PC-9 (cell line): ENCODE results near the gene COLQ. TPM values are rescaled to one million over a fixed set of nuclear protein-coding genes. Genes with fewer than 3 reads are reported as not detected.
"Not testable (repeated sequence)": the region's sequence is repeated elsewhere in the genome, so short reads cannot be mapped to it uniquely, and the experiment has no call there.

Source experiments
- BruUV-seq: library from RNA; stranded (reverse); fragments of 400-500 nt; replicated peaks from 2 replicates; lab custom pipeline; 2021; lab: Mats Ljungman, UMichigan
- CTCF ChIA-PET: fragments of 300-600 bp; sonication (Branson Sonifier 250); formaldehyde crosslinking; loops from one replicate; lab custom pipeline; 2022; ENCODE audit warnings: antibody characterized with exemption; lab: Charles Lee
- POLR2A ChIA-PET: fragments of 300-600 bp; sonication (Branson Sonifier 250); formaldehyde crosslinking; loops from one replicate; lab custom pipeline; 2022; ENCODE audit warnings: antibody characterized with exemption; ENCODE audit not compliant: unreplicated experiment; lab: Charles Lee
- DNase-seq, 2 experiments: peaks; one replicate each; pipeline versions ENCODE4 v3.0.0 to v3.0.0-alpha.2; 2015 to 2022; ENCODE audit warnings: mixed read lengths in 1 of 2
- H2AFZ ChIP-seq: fragments of 200-600 bp; sonication (generic); 2 replicates; pipeline ENCODE4 v1.8.1; 2017; ENCODE audit warnings: antibody characterized with exemption
- H3F3A ChIP-seq: fragments of 200-600 bp; sonication (generic); 2 replicates; pipeline ENCODE4 v1.8.1; 2017; ENCODE audit warnings: antibody characterized with exemption, mild to moderate bottlenecking, low read depth; ENCODE audit not compliant: insufficient read depth
- H3K27ac ChIP-seq: fragments of 200-600 bp; sonication (generic); 2 replicates; pipeline ENCODE4 v1.6.1; 2016; ENCODE audit warnings: mixed run types
- H3K27me3 ChIP-seq: fragments of 200-600 bp; sonication (generic); 2 replicates; pipeline ENCODE4 v1.6.1; 2016; ENCODE audit warnings: low read depth, mixed run types; ENCODE audit not compliant: insufficient read depth
- H3K36me3 ChIP-seq: fragments of 200-600 bp; sonication (generic); 2 replicates; pipeline ENCODE4 v1.6.1; 2016; ENCODE audit warnings: low read depth, mixed run types
- H3K4me1 ChIP-seq: fragments of 200-600 bp; sonication (generic); replicated peaks from 2 replicates; pipeline ENCODE4 v1.6.1; 2016; ENCODE audit warnings: mixed run types; ENCODE audit not compliant: insufficient read depth
- H3K4me2 ChIP-seq: fragments of 200-600 bp; sonication (generic); 2 replicates; pipeline ENCODE4 v1.6.1; 2017; ENCODE audit warnings: mixed run types
- H3K4me3 ChIP-seq: fragments of 200-600 bp; sonication (generic); 2 replicates; pipeline ENCODE4 v1.6.1; 2016; ENCODE audit warnings: mixed run types
- H3K79me2 ChIP-seq: fragments of 200-600 bp; sonication (generic); 2 replicates; pipeline ENCODE4 v1.6.1; 2017; ENCODE audit warnings: low read depth, mixed run types
- H3K9me2 ChIP-seq: fragments of 200-600 bp; sonication (generic); 2 replicates; pipeline ENCODE4 v1.8.1; 2017; ENCODE audit warnings: mild to moderate bottlenecking; ENCODE audit not compliant: insufficient read depth
- H3K9me3 ChIP-seq: fragments of 200-600 bp; sonication (generic); 2 replicates; pipeline ENCODE4 v1.8.1; 2016; ENCODE audit warnings: low read depth; ENCODE audit not compliant: insufficient read depth
- H4K20me1 ChIP-seq: fragments of 200-600 bp; sonication (generic); 2 replicates; pipeline ENCODE4 v1.8.1; 2017; ENCODE audit not compliant: insufficient read depth
- CTCF ChIP-seq: fragments of 200-600 bp; sonication (generic); conservative IDR thresholded peaks from 2 replicates; pipeline ENCODE4 v1.6.1; 2017; ENCODE audit warnings: mixed run types, antibody characterized with exemption, mild to moderate bottlenecking, moderate library complexity
- EZH2 ChIP-seq: fragments of 200-600 bp; sonication (generic); IDR thresholded peaks from 2 replicates; pipeline ENCODE4 v1.8.0; 2017; ENCODE audit warnings: antibody characterized with exemption, low read depth
- intact Hi-C: fragments of 100-400 bp; cut with micrococcal nuclease; formaldehyde crosslinking; loops from one replicate; pipeline ENCODE4 v1.10.0; 2022; ENCODE audit not compliant: unreplicated experiment
- total RNA-seq: library from RNA; stranded (reverse); gene quantifications from 2 replicates; pipeline ENCODE4 v1.2.3, GENCODE V29; 2021

Gene COLQ
- total RNA-seq, 1 experiment from 2014 or later: 0.79 TPM

- TF ChIP-seq EZH2 (no peak), CTCF (no peak)
- POLR2A ChIA-PET: no interaction called here
- no peak overlapping the region for H3K4me3 ChIP-seq
- CTCF ChIA-PET: no interaction called here
- no peaks in the 10 kb centered on the region for H3K9me3 ChIP-seq
- H3K27me3 ChIP-seq: no peaks in the 10 kb centered on the region
- no peaks in the 10 kb centered on the region for H4K20me1 ChIP-seq
- no peaks in the 10 kb centered on the region for H3K36me3 ChIP-seq
- no peaks in the 10 kb centered on the region for H3F3A ChIP-seq
- no peak overlapping the region for H3K27ac ChIP-seq
- H2AFZ ChIP-seq: no peak overlapping the region
- no peak for DNase-seq
- no peaks in the 10 kb centered on the region for H3K9me2 ChIP-seq
- intact Hi-C loops: no loop called here
- no TSS peak for BruUV-seq
- no peaks in the 10 kb centered on the region for H3K4me1 ChIP-seq
- no peaks in the 10 kb centered on the region for H3K79me2 ChIP-seq
- H3K4me2 ChIP-seq: no peak overlapping the region
Observed at GRCh38 chr3:15538345-15538744, 16.8 kb upstream of the COLQ start.

- no peak overlapping the region for H3K4me2 ChIP-seq
- no peak overlapping the region for H3K4me3 ChIP-seq
- no peak overlapping the region for H2AFZ ChIP-seq
- no TSS peak for BruUV-seq
- H4K20me1 ChIP-seq: no peaks in the 10 kb centered on the region
- H3K9me2 ChIP-seq: no peaks in the 10 kb centered on the region
- H3F3A ChIP-seq: no peaks in the 10 kb centered on the region
- POLR2A ChIA-PET: no interaction called here
- no peak overlapping the region for H3K27ac ChIP-seq
- no peaks in the 10 kb centered on the region for H3K36me3 ChIP-seq
- H3K79me2 ChIP-seq: no peaks in the 10 kb centered on the region
- intact Hi-C loops: no loop called here
- no peaks in the 10 kb centered on the region for H3K4me1 ChIP-seq
- CTCF ChIA-PET: no interaction called here
- no peaks in the 10 kb centered on the region for H3K9me3 ChIP-seq
- no peaks in the 10 kb centered on the region for H3K27me3 ChIP-seq
- TF ChIP-seq EZH2 (no peak), CTCF (no peak)
- no peak for DNase-seq
Observed at GRCh38 chr3:15536856-15537255, 15.3 kb upstream of the COLQ start.

- Histone ChIP-seq H3K4me1 (no peaks in the 10 kb centered on the region), H3K79me2 (no peaks in the 10 kb centered on the region), H3K4me2 (no peak overlapping the region), H3K36me3 (no peaks in the 10 kb centered on the region), H3K27me3 (no peaks in the 10 kb centered on the region), H3K4me3 (no peak overlapping the region), H3K9me3 (no peaks in the 10 kb centered on the region), H4K20me1 (no peaks in the 10 kb centered on the region), H3F3A (no peaks in the 10 kb centered on the region), H3K9me2 (no peaks in the 10 kb centered on the region), H3K27ac (no peak overlapping the region), H2AFZ (no peak overlapping the region)
- no TSS peak for BruUV-seq
- POLR2A ChIA-PET: no interaction called here
- intact Hi-C loops: no loop called here
- TF ChIP-seq CTCF (no peak), EZH2 (no peak)
- DNase-seq: no peak
- CTCF ChIA-PET: no interaction called here
Observed at GRCh38 chr3:15535732-15536131, 14.2 kb upstream of the COLQ start.

- H3K4me3 ChIP-seq, H4K20me1 ChIP-seq, BruUV-seq, H3F3A ChIP-seq, DNase-seq, intact Hi-C loops, POLR2A ChIA-PET, H3K79me2 ChIP-seq, H3K9me3 ChIP-seq, H2AFZ ChIP-seq, H3K36me3 ChIP-seq, H3K4me2 ChIP-seq, CTCF ChIA-PET, H3K27me3 ChIP-seq, H3K27ac ChIP-seq, H3K9me2 ChIP-seq: not testable (repeated sequence)
- H3K4me1 ChIP-seq: peaks cover 13% of the 10 kb centered on the region
Observed at GRCh38 chr3:15532614-15533013, 11.1 kb upstream of the COLQ start.
